GM21723 (cell line): Measurements from ENCODE around the gene APOF.
"Not testable (repeated sequence)": the region's sequence is repeated elsewhere in the genome, so short reads cannot be mapped to it uniquely, and the experiment has no call there.

ENCODE experiments used
- ATAC-seq: cut with Tn5 transposase; IDR thresholded peaks from one replicate; pipeline ENCODE4 v1.9.1; 2021; ENCODE audit warnings: mild to moderate bottlenecking, moderate library complexity; ENCODE audit not compliant: unreplicated experiment

Gene APOF

GRCh38 chr12:56374726-56375597, 12.3 kb upstream of the APOF start:
- peak; percentile 42 for ATAC-seq

DNA sequence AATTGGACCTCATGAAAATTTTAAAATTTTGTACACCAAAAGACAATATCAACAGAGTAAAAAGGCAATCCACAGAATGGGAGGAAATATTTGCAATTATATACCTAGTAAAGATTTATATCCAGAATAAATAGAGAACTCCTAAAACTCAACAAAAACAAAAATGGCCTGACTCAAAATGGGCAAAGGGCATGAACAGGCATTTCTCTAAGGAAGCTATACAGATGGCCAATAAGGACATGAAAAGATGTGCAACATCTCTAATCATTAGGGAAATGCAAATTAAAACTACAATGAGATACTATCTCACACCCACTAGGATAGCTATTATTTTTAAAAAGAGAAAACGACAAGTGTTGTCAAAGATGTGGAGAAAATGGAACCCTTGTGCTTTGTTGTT, 10.9 kb upstream of the APOF start:
- no peak for ATAC-seq

DNA sequence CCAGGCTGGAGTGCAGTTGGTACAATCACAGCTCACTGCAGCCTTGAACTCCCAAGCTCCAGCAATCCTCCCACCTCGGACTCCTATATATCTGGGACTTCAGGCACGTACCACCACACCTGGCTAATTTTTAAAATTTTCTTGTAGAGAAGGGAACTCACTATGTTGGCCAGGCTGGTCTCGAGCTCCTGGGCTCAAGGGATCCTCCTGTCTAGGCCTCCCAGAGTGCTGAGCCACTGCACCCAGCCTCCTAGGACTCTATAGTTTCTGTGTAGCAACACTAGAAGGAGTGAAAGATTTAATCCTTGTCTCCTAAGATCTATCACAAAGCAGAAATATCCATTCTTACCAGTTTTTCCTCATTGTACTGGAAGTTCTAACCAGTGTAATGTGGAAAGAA, 4.3 kb upstream of the APOF start:
- no peak for ATAC-seq

DNA sequence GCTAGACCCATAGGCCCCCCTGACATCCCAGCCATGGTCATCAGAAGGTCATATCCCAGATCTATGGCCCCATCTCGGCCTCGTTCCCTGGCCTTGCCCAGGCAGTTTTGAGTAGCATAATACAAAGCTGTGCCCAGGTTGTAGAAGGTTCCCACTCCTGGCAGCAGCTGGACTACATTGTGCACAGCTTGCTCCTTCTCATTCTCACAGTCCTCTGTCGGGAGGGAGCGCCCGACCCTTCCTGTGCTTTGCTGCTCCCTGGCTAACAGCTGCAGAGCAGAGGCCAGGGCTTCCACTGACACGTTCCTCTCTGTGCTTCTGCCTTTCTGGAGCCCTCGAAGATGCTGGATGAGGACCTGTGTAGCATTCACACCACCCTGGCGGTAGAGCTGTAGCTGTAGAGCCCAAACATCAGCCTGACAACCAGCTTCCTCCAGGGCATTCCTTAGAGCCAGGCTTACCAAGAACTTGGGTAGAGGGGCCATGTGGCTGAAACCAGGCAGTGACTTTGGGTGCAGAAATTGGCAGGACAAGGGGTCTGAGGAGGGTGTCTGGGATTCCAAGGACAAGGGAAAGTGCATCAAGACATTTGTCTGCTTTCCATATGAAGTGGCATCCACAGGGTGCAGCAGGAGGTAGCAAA, 1.0 kb downstream of the APOF start:
- no peak for ATAC-seq

DNA sequence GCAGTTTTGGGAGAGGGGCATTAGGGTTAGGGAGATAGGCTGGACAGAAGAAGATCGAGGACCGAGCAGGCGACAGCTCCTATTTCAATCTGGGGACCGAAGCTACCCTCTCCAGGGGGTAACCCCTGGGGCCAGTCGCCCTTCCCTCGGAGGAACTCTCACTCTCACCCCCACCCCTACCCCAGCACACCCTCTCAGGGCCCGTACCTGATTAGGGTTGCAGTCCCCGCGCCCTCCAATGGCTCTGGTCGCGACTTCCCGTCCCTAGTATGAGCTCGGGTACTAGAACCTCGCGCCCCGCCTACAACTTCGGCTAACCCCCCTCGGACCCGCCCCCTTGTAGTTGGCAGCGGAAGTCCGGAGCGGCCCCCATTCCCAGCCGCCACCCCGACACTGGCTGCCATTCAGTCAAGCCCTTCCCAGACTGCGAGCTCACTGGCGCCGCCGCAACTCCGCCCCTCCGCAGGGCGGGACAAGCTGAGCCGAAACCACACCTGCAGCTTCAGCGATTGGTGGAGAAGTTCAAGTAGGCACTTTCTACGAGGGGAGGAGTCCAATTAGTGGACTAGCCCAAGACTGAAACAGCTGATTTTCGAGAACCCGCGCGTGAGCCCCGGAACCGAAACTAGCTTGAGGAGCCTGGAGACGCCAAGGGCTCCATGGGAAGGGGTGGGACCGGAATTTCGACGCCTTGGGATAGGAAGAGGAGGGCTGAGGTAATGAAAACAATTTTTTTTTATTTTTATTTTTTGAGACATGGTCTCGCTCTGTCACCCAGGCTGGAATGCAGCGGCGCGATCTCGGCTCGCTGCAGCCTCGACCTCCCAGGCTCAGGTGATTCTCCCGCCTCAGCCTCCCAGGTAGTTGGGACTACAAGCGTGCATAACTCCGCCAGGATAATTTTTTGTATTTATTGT, 2.5 kb downstream of the APOF start, which contains the start of gene STAT2:
Gene STAT2, minus strand, starts transcription at position 257 of the 917 bp plus-strand sequence. CDS start 3,536 bp downstream, outside the sequence.
- ATAC-seq: peak; percentile 94

GRCh38 chr12:56358836-56359532, 3.7 kb downstream of the APOF start:
- ATAC-seq: no peak

DNA sequence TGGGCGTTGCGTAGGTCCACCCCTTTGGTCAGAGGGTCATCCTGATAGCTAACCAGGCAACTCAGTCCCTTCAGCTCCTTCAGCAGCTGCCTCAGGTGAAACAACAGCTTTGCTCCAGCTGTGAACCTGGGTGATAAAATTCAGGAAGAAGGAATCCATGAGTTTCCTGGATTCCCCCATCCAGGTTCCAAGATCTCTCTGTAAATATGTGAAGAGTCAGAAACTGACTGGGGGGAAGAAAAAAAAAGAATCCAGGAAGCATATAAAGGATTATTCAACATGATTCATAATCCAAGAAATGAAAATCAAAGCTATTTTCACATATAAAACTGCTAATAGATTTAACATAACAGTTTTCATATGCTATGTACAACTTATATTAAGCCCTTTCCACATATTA, 11.3 kb downstream of the APOF start:
- no peak for ATAC-seq

- no peak for ATAC-seq
Measured at GRCh38 chr12:56350662-56351061, 12.0 kb downstream of the APOF start.

DNA sequence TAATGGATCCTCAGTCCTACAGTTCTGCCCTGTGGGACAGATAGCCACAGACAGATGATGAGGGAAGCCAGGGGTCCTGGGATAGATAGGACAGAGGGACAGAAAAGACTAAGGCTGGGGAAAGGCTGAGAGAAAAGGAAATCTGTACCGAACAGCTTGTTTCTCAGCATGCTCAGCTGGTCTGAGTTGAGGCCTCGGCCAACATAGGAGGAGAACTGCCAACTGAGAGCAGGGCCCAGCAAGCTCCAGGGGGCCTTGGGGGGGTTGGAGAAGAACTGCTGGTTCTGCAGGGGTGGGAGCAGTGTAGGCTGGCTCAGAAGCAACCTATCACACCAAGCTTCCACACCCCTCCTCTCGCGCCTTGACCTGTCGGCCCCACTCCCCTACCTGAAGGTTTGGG, 13.9 kb downstream of the APOF start:
- ATAC-seq: no peak

DNA sequence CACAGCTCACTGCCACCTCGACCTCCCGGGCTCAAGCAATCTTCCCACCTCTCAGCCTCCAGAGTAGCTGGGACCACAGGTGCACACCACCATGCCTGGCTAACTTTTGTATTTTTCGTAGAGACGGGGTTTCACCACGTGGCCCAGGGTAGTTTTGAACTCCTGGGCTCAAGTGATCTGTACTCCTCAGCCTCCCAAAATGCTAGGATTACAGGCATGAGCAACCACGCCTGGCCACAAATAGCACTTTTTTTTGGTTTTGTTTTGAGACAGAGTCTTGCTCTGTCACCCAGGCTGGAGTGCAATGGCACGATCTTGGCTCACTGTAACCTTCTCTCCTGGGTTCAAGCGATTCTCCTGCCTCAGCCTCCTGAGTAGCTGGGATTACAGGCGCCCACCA, 15.4 kb downstream of the APOF start:
- ATAC-seq: not testable (repeated sequence)

DNA sequence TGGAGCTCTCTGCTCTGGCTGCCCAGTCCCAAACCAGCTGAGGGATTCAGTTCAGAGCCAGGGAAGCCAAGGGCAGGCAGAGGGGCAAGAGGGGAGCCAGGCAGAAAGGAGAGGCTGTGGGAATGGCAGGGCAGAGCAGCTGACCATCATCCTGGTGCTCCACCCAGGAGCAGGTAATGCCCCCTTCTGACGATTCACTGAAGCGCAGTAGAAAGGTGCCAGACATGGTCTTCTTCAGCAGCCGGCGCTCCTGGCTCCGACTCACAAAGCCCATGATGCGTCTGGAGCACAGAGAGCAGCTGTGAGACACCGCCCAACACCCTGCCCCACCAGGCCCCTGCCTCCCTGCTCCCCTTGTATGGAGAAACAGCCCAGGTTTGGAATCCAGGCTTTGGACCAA, 16.0 kb downstream of the APOF start:
- ATAC-seq: no peak

GRCh38 chr12:56342290-56342689, 20.4 kb downstream of the APOF start:
- not testable (repeated sequence) for ATAC-seq

- ATAC-seq: no peak
Measured at GRCh38 chr12:56341616-56342015, 21.0 kb downstream of the APOF start.

DNA sequence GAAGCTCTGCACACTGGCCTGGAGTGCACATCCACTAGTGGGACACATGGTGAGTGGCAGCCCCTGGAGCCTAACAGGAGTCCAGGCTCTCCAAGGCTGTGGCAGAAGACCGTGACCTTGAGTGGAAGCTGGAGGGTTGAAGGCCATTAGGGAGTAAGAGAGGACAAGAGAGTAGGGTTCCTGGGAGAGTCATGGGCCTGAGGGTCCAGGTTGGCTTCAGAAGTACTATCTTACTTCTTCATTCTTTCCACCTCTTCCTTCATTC, 23.6 kb downstream of the APOF start:
- ATAC-seq: no peak

- peak; percentile 37 for ATAC-seq
Measured at GRCh38 chr12:56338308-56339157, 24.1 kb downstream of the APOF start, which contains the start of gene IL23A. Gene IL23A, plus strand, starts transcription at chr12:56338884. Its CDS starts 161 bp downstream, at chr12:56339045.

GRCh38 chr12:56337753-56338251, 24.9 kb downstream of the APOF start:
- no peak for ATAC-seq

DNA sequence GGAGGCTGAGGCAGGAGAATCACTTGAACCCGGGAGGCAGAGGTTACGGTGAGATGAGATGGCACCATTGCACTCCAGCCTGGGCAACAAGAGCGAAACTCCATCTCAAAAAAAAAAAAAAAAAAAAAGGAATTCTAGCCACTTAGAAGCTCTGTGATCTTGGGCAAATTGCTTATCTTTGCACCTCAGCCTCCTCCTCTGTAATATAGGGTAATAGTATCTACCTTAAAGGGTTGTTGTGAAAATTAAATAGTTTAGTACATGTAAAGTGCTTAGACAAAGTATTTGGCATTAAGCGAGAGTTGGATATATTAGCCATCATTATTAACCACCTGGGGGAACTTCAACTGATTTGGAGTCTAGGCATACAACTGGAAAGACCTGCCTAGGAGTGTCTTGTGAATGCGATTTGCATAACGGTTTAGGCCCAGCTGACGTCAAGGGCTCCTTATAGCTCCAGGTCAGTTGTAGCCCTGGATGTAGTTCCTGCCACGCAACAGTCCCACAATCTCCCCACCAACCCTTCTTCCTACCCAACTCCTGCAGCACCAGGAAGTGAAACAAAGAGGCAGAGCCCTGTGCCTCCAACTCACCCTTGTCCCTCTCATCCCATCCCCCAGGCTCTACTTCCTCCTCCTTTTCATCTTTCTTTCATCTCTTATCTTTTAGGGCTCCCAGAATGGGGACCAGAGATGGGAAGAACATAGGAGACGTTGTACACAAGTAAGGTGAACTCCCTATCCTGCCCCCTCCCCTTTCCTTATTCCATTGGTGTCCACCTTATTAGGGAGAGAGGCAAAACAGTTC, 26.1 kb downstream of the APOF start:
- ATAC-seq: no peak

- ATAC-seq: not testable (repeated sequence)
Measured at GRCh38 chr12:56335527-56335926, 27.1 kb downstream of the APOF start.

DNA sequence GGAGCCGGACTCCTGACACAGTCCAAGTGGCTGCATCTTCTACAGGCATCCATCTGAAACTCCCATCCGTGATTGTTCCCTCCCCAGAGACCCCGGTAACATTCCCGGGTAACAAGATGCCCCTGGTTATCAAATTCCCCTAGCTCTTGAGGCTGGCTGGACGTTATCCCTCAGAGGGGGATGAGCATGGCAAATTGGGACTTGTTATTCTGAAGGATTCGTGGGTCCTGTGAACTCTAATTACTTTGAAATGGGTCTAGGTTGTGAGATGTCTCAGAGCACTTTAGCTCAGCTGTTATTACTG, 28.2 kb downstream of the APOF start:
- no peak for ATAC-seq
